CD4-positive, alpha-beta T cell (primary cell): ENCODE results near the gene CDC42BPG. TPM values are rescaled to one million over a fixed set of nuclear protein-coding genes. Genes with fewer than 3 reads are reported as not detected.

Experiments used
- ATAC-seq: fragments of 200-7000 bp; cut with Tn5 transposase; one replicate; pipeline ENCODE4 v1.10.0; 2022; ENCODE audit warnings: mild to moderate bottlenecking; ENCODE audit not compliant: poor library complexity
- CTCF ChIA-PET: fragments of 350-600 bp; sonication (Branson Sonifier 250); formaldehyde crosslinking; loops from one replicate; lab custom pipeline; 2021; ENCODE audit warnings: antibody characterized with exemption, inconsistent platforms; lab: Charles Lee
- POLR2A ChIA-PET: fragments of 350-600 bp; sonication (Branson Sonifier 250); formaldehyde crosslinking; loops from one replicate; lab custom pipeline; 2021; ENCODE audit warnings: antibody characterized with exemption, inconsistent platforms; lab: Charles Lee
- DNase-seq, 14 experiments: peaks; one replicate each; pipeline ENCODE4 v3.0.0-alpha.2; 2013 to 2020; ENCODE audit warnings: mixed read lengths in 2 of 14
- H3K27ac ChIP-seq, 2 donors: one replicate each; pipeline versions ENCODE4 v1.5.1 to v1.7.0; 2013; ENCODE audit warnings: low read length in 2 of 2, low read depth in 1 of 2, mild to moderate bottlenecking in 1 of 2
- H3K27me3 ChIP-seq, 2 experiments: 1 replicate in 1 of 2; 2 replicates in 1 of 2; pipeline versions ENCODE4 v1.6.1 to v1.7.0; 2013; ENCODE audit warnings: low read length in 2 of 2, control low read depth in 1 of 2, mild to moderate bottlenecking in 1 of 2, moderate library complexity in 1 of 2; ENCODE audit not compliant: insufficient read depth in 2 of 2, control insufficient read depth in 1 of 2
- H3K36me3 ChIP-seq: one replicate; pipeline ENCODE4 v1.6.1; 2013; ENCODE audit warnings: low read length, control low read depth; ENCODE audit not compliant: insufficient read depth
- H3K4me1 ChIP-seq: one replicate; pipeline ENCODE4 v1.6.1; 2013; ENCODE audit warnings: low read length, control low read depth; ENCODE audit not compliant: insufficient read depth
- H3K4me3 ChIP-seq: one replicate; pipeline ENCODE4 v1.5.1; 2013; ENCODE audit warnings: mild to moderate bottlenecking, low read length, moderate library complexity
- H3K9me3 ChIP-seq, 2 experiments: 1 replicate in 1 of 2; 2 replicates in 1 of 2; pipeline versions ENCODE4 v1.6.1 to v1.7.0; 2013; ENCODE audit warnings: low read length in 2 of 2, mild to moderate bottlenecking in 2 of 2, control low read depth in 1 of 2, moderate library complexity in 1 of 2; ENCODE audit not compliant: control insufficient read depth in 1 of 2, insufficient read depth in 1 of 2
- H3K27ac Mint-ChIP-seq: one replicate; pipeline ENCODE4 v1.8.0; 2020; ENCODE audit warnings: mixed read lengths
- H3K27me3 Mint-ChIP-seq: one replicate; pipeline ENCODE4 v1.8.0; 2021; ENCODE audit warnings: mixed read lengths
- H3K36me3 Mint-ChIP-seq: one replicate; pipeline ENCODE4 v1.8.0; 2021; ENCODE audit warnings: low read depth, mixed read lengths
- H3K4me1 Mint-ChIP-seq: one replicate; pipeline ENCODE4 v1.8.0; 2021; ENCODE audit warnings: low read depth, mixed read lengths
- H3K4me3 Mint-ChIP-seq: one replicate; pipeline ENCODE4 v1.8.0; 2020; ENCODE audit warnings: mild to moderate bottlenecking, mixed read lengths
- H3K9me3 Mint-ChIP-seq: one replicate; pipeline ENCODE4 v1.8.0; 2020; ENCODE audit warnings: mixed read lengths
- intact Hi-C, 2 experiments: fragments of 100-400 bp; cut with DNase I in 1 of 2; cut with micrococcal nuclease in 1 of 2; formaldehyde crosslinking; loops; one replicate each; pipeline versions ENCODE4 v1.15.1 to v1.9.0; 2023 to 2025; cut with DNase I, micrococcal nuclease
- total RNA-seq, 174 experiments: library from RNA in 2 of 174; stranded (reverse) in 2 of 174; gene quantifications; one replicate each; pipeline ENCODE4 v1.2.3 and lab custom pipeline; 2021 to 2026
- TF ChIP-seq, protein P1 (sequence below): fragments of 200-600 bp; IDR thresholded peaks from one replicate; pipeline ENCODE4 v1.8.0; 2022; ENCODE audit warnings: antibody characterized with exemption, mild to moderate bottlenecking

The CDC42BPG gene
- total RNA-seq, 2 experiments from 2014 or later, result 6.9 to 9.7 TPM

DNA sequence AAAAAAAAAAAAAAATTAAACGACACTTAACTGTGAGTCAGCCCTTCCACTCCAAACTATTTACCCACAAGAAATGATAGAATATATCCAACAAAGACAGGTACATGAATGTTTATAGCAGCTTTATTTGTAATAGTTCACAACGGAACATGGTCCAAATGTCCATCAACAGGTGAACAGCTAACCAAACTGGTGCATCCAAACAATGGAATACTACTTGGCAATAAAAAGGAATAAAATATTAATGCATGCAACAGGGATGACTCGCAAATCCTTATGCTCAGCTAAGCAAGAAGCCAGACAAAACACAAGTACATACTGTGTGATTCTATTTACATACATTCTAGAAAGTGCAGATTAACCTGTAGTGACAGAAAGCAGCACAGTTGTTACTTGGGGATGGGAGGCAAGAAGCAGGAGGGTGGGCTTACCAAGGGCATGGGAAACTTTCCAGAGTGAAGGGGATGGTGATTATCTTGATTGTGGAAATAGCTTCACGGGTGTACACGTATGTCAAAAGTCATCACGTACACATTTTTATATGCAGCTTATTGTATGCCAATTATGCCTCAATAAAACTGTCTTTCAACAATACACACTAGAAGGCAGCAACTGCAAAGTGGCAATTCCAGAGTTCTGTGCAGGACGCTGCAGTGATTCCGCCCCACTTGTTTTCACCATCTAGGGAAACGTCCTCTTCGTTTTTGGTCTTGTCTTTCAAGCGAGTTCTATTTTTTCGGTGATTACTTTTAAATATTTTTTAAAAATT lies 59.5 kb downstream of the CDC42BPG start:
- peaks cover 20% of the 10 kb centered on the region for H3K36me3 ChIP-seq

DNA sequence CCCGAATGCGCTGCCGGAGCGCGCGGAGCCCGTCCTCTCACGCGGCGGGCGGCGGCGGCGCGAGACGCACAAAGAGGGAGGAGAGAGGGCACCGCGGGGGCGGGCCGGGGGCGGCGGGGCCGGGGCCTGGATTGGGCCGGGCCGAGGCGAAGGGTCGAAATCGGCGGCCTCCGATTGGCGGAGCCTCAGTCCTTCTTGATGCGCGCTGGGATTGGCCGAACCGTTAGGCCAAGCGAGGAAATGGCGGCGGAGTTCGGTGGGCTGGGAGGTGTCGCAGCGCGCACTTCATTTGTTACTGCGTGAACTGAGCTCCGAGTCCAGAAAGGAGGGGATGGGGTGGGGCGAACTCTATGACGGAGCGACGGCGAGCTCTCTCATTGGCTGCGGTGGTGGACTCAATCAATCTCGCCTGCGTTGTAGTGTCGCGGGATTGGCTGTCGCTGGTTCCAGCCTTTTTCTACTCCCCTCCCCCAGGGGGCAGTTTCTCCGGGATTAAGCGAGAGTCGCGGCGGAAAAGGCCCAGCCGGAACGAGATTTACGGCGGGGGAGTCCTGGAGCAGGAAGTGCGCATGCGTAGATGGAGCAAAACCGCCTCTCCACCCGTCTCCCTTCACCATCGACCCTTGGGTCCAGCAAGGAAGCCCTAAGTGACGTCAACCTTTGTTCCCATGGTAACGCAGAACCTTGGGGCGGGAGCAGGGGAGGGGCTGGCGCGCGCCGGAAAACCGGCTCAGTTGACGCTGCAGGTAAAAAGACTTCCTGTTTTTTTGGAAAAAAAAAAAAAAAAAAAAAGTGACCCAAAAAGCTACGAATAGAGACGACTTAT lies 65.8 kb downstream of the CDC42BPG start, which contains the start of gene SF1:
Gene SF1, minus strand, starts transcription at position 70 of the 826 bp plus-strand sequence. CDS start 150 bp downstream, outside the sequence.
- ChIA-PET CTCF (interaction anchor here (0.7 to 1.4 kb wide), 7 partner anchors 10 to 339 kb away, joined by 3 to 8 read pairs (median 4); partner anchors contain the start of genes RASGRP2 and ZNHIT2), POLR2A (interaction anchor here (0.5 to 11.6 kb wide), 66 partner anchors 9 to 1938 kb away, joined by 3 to 596 read pairs (median 5); partner anchors contain the start of genes CCDC88B, CDC42BPG, EHD1 and FAM89B)
- Mint-ChIP-seq H3K27me3 (no peaks in the 10 kb centered on the region), H3K4me3 (peak within 1 kb of the TSS; percentile 95), H3K9me3 (no peaks in the 10 kb centered on the region), H3K4me1 (peaks cover 70% of the 10 kb centered on the region), H3K36me3 (peaks cover 49% of the 10 kb centered on the region), H3K27ac (peak within 1 kb of the TSS; percentile 99)
- intact Hi-C loops, result loop anchor here (1.0 to 10.0 kb wide), 5 partner anchors 32 to 99 kb away; partner anchors contain the start of genes RASGRP2 (in 2 of the 2), EHD1 (in 1 of the 2) and MEN1 (in 1 of the 2)
- peak within 1 kb of the TSS; percentile 94 to 98 for H3K27ac ChIP-seq
- peaks cover 37% of the 10 kb centered on the region for H3K36me3 ChIP-seq
- DNase-seq, result peak; percentile 96 to 100 (median 98)
- peak within 1 kb of the TSS; percentile 74 for H3K4me3 ChIP-seq
- peaks cover 52% of the 10 kb centered on the region for H3K4me1 ChIP-seq
- peak; percentile 81 for ATAC-seq
- no peaks in the 10 kb centered on the region for H3K9me3 ChIP-seq
- TF ChIP-seq, protein P1, sequence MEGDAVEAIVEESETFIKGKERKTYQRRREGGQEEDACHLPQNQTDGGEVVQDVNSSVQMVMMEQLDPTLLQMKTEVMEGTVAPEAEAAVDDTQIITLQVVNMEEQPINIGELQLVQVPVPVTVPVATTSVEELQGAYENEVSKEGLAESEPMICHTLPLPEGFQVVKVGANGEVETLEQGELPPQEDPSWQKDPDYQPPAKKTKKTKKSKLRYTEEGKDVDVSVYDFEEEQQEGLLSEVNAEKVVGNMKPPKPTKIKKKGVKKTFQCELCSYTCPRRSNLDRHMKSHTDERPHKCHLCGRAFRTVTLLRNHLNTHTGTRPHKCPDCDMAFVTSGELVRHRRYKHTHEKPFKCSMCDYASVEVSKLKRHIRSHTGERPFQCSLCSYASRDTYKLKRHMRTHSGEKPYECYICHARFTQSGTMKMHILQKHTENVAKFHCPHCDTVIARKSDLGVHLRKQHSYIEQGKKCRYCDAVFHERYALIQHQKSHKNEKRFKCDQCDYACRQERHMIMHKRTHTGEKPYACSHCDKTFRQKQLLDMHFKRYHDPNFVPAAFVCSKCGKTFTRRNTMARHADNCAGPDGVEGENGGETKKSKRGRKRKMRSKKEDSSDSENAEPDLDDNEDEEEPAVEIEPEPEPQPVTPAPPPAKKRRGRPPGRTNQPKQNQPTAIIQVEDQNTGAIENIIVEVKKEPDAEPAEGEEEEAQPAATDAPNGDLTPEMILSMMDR, result no peak
- H3K27me3 ChIP-seq, result no peaks in the 10 kb centered on the region

More for the DNA sequence above, 59.5 kb downstream of the CDC42BPG start:
- no peaks in the 10 kb centered on the region for H3K27me3 Mint-ChIP-seq
- peak overlapping the region; percentile 62 for H3K27ac Mint-ChIP-seq
- Histone ChIP-seq H3K4me3 (no peak overlapping the region), H3K27ac (no peak overlapping the region), H3K4me1 (peaks cover 25% of the 10 kb centered on the region), H3K27me3 (no peaks in the 10 kb centered on the region), H3K9me3 (no peaks in the 10 kb centered on the region)
- H3K4me3 Mint-ChIP-seq, result no peak overlapping the region
- peaks cover 23% of the 10 kb centered on the region for H3K36me3 Mint-ChIP-seq
- TF ChIP-seq, protein P1, result no peak
- ChIA-PET POLR2A (interaction anchor here (1.2 to 3.5 kb wide), 4 partner anchors 10 to 40 kb away, joined by 3 to 13 read pairs (median 4); partner anchors contain the start of gene RASGRP2), CTCF (interaction anchor here (0.7 to 1.1 kb wide), 2 partner anchors 59 to 93 kb away, joined by 3 read pairs; partner anchors contain the start of gene CDC42BPG)
- H3K4me1 Mint-ChIP-seq, result peaks cover 29% of the 10 kb centered on the region
- H3K9me3 Mint-ChIP-seq, result no peaks in the 10 kb centered on the region
- no peak for ATAC-seq
- DNase-seq, result no peak
- intact Hi-C loops, result loop anchor here (5.0 to 10.0 kb wide), 4 partner anchors 57 to 332 kb away; partner anchors contain the start of genes CDC42BPG (in 1 of the 2) and ZNHIT2 (in 1 of the 2)

DNA sequence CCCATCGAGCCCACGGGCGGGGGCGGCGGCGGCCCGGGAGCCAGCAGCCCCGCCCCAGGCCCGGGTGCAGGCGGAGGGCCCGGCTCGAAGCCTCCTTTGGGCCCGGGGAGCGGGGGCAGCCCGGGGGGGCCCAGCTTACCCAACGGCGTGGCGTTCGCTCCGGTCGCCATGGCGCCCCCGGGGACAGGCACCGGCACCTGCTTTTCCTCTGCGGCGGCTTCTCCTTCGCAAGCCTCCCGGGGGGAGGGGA lies 66.3 kb downstream of the CDC42BPG start:
- DNase-seq (no peak), ATAC-seq (no peak)
- intact Hi-C loops, result loop anchor here (1.0 to 10.0 kb wide), 5 partner anchors 33 to 99 kb away; partner anchors contain the start of genes RASGRP2 (in 2 of the 2), EHD1 (in 1 of the 2) and MEN1 (in 1 of the 2)
- peak overlapping the region; percentile 94 to 98 for H3K27ac ChIP-seq
- no peaks in the 10 kb centered on the region for H3K9me3 Mint-ChIP-seq
- peaks cover 57% of the 10 kb centered on the region for H3K4me1 ChIP-seq
- peaks cover 43% of the 10 kb centered on the region for H3K36me3 ChIP-seq
- H3K36me3 Mint-ChIP-seq, result peaks cover 55% of the 10 kb centered on the region
- H3K4me1 Mint-ChIP-seq, result peaks cover 75% of the 10 kb centered on the region
- H3K9me3 ChIP-seq, result no peaks in the 10 kb centered on the region
- no peaks in the 10 kb centered on the region for H3K27me3 ChIP-seq
- POLR2A ChIA-PET, result interaction anchor here (0.6 to 11.6 kb wide), 54 partner anchors 9 to 1937 kb away, joined by 3 to 596 read pairs (median 6); partner anchors contain the start of genes CCDC88B, CDC42BPG, EHD1 and FAU
- no peaks in the 10 kb centered on the region for H3K27me3 Mint-ChIP-seq
- H3K27ac Mint-ChIP-seq, result peak overlapping the region; percentile 99
- TF ChIP-seq, protein P1, result no peak
- CTCF ChIA-PET, result interaction anchor here (0.7 to 1.4 kb wide), 7 partner anchors 10 to 339 kb away, joined by 3 to 8 read pairs (median 4); partner anchors contain the start of genes RASGRP2 and ZNHIT2
- peak overlapping the region; percentile 59 for H3K4me3 ChIP-seq
- H3K4me3 Mint-ChIP-seq, result peak overlapping the region; percentile 93
